H1 (cell line): ENCODE data around the gene KAT14.
"Not testable (repeated sequence)": the region's sequence is repeated elsewhere in the genome, so short reads cannot be mapped to it uniquely, and the experiment has no call there.

Experiments used
- CEBPB ChIP-seq: IDR thresholded peaks from 2 replicates; pipeline ENCODE4 v1.6.1; 2012; ENCODE audit warnings: low read depth, low read length
- POLR2A ChIP-seq, 2 experiments: IDR thresholded peaks; 1 replicate in 1 of 2; 2 replicates in 1 of 2; pipeline ENCODE4 v1.6.1; 2011; ENCODE audit warnings: low read depth in 2 of 2, low read length in 2 of 2, mild to moderate bottlenecking in 2 of 2; ENCODE audit errors: control extremely low read depth in 1 of 2
- TAF1 ChIP-seq: IDR thresholded peaks from 2 replicates; pipeline ENCODE4 v1.6.1; 2011; ENCODE audit warnings: mild to moderate bottlenecking, low read depth, low read length
- TF ChIP-seq, protein P1 (sequence below): IDR thresholded peaks from 2 replicates; pipeline ENCODE4 v1.6.1; 2012; ENCODE audit warnings: low read length, inconsistent platforms

DNA sequence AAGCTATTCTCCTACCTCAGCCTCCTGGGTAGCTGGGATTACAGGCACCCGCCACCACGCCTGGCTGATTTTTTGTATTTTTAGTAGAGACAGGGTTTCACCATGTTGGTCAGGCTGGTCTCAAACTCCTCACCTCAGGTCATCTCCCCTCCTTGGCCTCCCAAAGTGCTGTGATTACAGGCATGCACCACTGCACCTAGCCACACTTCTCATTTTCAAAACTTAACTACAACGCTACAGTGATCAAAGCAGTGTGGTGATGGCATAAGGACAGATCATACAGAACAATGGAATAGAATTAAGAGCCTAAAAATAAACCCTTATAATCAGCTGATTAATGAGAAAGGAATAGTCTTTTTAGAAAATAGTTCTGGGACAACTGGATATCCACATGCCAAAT lies 66.0 kb downstream of the KAT14 start:
- TF ChIP-seq, protein P1, sequence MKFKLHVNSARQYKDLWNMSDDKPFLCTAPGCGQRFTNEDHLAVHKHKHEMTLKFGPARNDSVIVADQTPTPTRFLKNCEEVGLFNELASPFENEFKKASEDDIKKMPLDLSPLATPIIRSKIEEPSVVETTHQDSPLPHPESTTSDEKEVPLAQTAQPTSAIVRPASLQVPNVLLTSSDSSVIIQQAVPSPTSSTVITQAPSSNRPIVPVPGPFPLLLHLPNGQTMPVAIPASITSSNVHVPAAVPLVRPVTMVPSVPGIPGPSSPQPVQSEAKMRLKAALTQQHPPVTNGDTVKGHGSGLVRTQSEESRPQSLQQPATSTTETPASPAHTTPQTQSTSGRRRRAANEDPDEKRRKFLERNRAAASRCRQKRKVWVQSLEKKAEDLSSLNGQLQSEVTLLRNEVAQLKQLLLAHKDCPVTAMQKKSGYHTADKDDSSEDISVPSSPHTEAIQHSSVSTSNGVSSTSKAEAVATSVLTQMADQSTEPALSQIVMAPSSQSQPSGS = not testable (repeated sequence)
- not testable (repeated sequence) for TF ChIP-seq TAF1; CEBPB; POLR2A (IDR thresholded peaks at IDR 0.05; ENCODE audit: control extremely low read depth in 1 of 2, low read depth in 2 of 2, low read length in 2 of 2)
